ENCODE data around the gene AOAH.
"Not testable (repeated sequence)": the region's sequence is repeated elsewhere in the genome, so short reads cannot be mapped to it uniquely, and the experiment has no call there.

- TF ChIP-seq, protein P1, sequence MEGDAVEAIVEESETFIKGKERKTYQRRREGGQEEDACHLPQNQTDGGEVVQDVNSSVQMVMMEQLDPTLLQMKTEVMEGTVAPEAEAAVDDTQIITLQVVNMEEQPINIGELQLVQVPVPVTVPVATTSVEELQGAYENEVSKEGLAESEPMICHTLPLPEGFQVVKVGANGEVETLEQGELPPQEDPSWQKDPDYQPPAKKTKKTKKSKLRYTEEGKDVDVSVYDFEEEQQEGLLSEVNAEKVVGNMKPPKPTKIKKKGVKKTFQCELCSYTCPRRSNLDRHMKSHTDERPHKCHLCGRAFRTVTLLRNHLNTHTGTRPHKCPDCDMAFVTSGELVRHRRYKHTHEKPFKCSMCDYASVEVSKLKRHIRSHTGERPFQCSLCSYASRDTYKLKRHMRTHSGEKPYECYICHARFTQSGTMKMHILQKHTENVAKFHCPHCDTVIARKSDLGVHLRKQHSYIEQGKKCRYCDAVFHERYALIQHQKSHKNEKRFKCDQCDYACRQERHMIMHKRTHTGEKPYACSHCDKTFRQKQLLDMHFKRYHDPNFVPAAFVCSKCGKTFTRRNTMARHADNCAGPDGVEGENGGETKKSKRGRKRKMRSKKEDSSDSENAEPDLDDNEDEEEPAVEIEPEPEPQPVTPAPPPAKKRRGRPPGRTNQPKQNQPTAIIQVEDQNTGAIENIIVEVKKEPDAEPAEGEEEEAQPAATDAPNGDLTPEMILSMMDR (IDR thresholded peaks at IDR 0.05) = not testable (repeated sequence)
- not testable (repeated sequence) for TF ChIP-seq POLR2A (IDR thresholded peaks at IDR 0.05)
Measured at GRCh38 chr7:36504617-36505016, 219.7 kb downstream of the AOAH start.

All from esophagus squamous epithelium (tissue), 4 donors.